NCI-H2171 (cell line): Measurements from ENCODE around the gene MTO1.
"Not testable (repeated sequence)": the region's sequence is repeated elsewhere in the genome, so short reads cannot be mapped to it uniquely, and the experiment has no call there.

Experiments
- DNase-seq: peaks from one replicate; lab custom pipeline; 2025; lab: John Stamatoyannopoulos, UW

Gene MTO1

GRCh38 chr6:73461537-73462350, at the start of gene MTO1:
TSS of gene MTO1 (plus strand) at chr6:73461737. CDS start at chr6:73461855, 118 bp downstream.
- DNase-seq: peak; percentile 85

- no peak for DNase-seq
Observed at GRCh38 chr6:73413102-73413501, 48.4 kb upstream of the MTO1 start.

DNA sequence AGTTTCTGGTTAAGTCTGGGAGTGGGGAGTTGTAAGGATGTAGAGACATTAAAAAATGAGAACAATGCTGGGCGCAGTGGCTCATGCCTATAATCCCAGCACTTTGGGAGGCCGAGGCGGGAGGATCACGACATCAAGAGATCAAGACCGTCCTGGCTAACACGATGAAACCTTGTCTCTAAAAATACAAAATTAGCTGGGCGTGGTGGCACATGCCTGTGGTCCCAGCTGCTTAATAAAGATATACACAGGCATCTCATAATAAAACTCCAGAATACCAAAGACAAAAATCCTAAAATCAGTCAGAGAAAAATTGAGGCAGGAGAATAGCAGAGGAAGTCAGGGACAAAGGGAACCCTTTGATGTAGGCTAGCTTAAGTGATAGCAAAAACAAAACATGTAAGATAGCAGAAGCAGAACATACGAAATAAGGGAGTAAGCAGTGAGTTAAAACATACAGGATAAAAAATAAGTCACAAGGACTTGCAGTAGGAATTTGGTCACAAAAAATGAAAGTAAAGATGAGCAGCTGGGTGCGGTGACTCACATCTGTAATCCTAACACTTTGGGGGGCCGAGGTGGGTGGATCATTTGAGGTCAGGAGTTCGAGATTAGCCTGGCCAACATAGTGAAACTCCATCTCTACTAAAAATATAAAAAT, 43.3 kb upstream of the MTO1 start:
- DNase-seq: no peak

DNA sequence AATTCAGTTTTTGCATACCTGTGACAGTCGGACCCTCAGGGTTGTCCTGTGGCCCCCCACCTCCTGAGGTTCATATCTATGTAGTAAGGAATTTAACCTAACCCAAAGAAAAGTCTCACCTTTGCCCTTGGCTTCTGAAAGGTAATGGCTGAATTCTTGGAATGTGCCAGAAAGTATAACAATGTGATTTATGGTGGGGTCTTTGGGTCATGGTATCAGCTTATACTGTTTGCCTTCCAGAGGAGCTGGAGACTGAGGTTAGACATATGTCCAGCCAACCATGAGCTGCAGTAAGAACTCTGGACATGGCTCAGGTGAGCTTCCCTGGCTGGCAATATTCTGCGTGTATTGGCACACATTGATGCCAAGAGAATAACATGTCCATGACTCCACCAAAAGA, 40.0 kb upstream of the MTO1 start:
- no peak for DNase-seq

- DNase-seq: no peak
Observed at GRCh38 chr6:73435236-73435635, 26.3 kb upstream of the MTO1 start.

GRCh38 chr6:73443555-73443954, 18.0 kb upstream of the MTO1 start:
- no peak for DNase-seq

DNA sequence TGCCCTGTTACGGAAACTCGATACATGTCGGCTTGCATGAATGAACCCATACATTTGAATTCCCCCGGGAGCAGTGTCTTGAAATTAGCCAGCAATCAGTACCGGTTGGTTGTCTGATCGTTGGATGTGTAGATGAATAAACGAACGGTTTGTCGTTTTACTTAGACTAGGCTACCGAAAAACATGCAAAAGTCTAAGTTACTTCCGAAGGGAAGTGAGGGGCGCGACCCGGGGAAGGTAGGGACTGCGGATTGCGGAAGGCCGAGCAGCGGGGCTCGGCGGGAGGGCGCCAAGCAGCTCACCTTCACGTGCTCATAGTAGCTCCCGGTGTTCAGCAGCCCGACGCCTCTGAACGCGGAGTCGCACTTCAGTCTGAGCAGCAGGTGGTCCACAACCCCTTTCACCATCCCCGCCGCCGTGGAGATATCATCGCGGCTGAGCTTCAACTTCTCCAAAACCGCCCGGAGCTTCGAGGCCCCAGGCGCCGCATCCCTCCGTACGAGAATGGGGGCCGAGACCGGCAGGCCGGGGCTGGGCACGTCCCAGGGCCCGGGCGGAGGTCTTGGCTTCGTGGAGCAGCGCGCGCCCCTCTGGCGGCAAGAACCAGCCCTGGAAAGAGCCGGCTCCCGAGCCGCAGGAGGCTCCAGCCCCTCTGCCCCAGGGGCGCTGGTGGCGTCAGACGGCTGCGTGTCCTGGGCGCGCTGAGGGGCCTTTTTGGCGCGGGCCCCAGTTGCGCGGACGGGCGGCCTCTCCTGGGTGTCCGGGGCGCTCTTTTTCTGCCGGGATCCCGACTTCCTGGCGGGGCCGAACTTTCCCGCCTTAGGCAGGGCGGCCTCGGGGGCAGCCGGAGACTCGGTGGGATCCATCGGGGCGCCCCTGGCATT, 10.1 kb upstream of the MTO1 start:
- peak; percentile 7 for DNase-seq

GRCh38 chr6:73452107-73452461, 9.5 kb upstream of the MTO1 start, which contains the start of gene CGAS:
TSS of gene CGAS (minus strand) at chr6:73452297. CDS start at chr6:73452181, 116 bp downstream.
- DNase-seq: no peak

DNA sequence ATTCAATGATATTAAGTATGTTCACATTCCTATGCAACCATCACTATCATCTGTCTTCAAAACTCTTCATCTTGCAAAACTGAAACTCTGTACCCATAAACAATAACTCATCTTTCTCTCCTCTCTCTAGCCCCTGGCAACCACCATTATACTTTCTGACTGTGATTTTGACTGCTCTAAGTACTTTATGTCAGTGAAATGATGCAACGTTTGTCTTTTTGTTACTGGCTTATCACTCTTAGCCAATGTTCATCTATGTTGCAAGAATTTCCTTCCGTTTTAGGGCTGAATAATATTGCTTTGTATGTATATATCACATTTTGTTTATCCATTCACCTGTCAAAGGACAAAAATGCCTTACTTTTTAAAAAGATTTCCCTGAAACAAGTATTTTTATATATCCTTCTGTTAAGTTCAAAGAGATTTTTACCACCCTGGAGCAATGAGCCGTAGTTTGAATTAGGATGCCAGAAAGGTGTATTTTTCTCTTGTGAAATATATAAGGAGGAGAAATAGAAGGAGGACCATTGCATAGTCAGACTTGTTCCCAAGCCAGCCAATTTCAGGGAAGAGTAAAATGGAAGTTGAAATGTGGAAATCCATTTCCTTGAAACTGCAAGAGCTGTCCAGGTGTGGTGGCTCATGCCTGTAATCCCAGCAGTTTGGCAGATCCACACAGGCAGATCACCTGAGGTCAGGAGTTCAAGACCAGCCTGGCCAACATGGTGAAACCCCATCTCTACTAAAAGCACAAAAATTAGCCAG, 5.5 kb upstream of the MTO1 start:
- no peak for DNase-seq

DNA sequence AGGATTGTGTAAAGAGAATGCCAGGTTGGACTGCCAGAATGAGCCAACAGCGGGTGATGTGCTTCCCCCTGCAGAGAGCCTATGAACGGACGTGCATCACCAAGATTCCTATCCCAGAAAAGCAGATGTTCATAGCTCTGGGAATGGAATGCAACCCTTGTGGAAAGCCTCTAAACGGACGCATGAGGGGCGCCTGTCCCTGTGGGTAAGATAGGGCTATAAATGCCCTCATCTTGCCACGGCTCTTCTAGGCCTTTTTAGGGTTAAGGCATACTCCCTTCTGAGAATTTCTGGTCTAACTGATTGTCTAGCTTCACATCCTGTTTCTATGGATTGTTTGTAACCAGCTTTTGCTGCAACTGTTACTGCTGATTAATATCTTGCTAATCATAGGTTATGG, 2.1 kb upstream of the MTO1 start:
- DNase-seq: not testable (repeated sequence)

- no peak for DNase-seq
Observed at GRCh38 chr6:73460056-73460455, 1.5 kb upstream of the MTO1 start.

GRCh38 chr6:73471686-73472290, 10.3 kb downstream of the MTO1 start:
- no peak for DNase-seq

DNA sequence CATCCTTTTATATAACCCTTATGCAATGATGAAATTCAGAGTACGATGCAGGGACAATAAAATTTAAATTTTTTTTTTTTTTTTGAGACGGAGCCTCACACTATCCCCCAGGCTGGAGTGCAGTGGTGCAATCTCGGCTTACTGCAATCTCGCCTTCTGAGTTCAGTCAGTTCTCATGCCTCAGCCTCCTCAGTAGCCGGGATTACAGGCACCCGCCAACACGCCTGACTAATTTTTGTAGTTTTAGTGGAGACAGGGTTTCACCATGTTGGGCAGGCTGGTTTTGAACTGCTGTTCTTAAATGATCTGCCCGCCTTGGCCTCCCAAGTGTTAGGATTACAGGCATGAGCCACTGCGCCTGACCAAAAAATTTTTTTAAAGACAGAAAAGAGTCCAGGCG, 15.2 kb downstream of the MTO1 start:
- no peak for DNase-seq

DNA sequence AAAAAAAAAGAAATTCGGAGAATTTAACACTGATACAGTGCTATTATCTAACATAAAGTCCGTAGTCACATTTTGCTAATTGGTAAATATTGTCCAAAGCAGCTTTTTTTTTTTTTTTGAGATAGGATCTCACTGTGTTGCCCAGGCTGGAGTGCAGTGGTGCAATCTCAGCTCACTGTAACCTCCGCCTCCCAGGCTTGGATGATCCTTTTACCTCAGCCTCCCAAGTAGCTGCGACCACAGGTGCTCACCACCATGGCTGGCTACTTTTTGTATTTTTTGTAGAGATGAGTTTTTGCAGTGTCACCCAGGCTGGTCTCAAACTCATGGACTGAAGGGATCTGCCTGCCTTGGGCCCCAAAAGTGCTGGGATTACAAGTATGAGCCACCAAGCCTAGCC, 15.9 kb downstream of the MTO1 start:
- DNase-seq: no peak

DNA sequence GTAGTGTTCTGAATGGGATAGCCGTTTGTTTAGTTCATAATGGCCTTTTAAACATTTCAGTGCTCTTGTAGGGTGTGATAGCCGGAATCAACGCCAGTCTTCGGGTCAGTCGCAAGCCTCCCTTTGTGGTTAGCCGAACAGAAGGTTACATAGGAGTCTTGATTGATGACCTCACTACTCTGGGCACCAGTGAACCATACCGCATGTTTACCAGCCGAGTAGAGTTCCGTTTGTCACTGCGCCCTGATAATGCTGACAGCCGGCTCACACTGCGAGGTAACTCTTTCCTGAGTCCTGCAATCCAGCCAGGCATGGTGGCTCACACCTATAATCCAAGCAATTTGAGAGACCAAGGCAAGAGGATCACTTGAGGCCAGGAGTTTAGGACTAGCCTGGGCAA, 20.4 kb downstream of the MTO1 start:
- DNase-seq: no peak

GRCh38 chr6:73484438-73484837, 22.9 kb downstream of the MTO1 start:
- no peak for DNase-seq

- DNase-seq: no peak
Observed at GRCh38 chr6:73487473-73487872, 25.9 kb downstream of the MTO1 start.

DNA sequence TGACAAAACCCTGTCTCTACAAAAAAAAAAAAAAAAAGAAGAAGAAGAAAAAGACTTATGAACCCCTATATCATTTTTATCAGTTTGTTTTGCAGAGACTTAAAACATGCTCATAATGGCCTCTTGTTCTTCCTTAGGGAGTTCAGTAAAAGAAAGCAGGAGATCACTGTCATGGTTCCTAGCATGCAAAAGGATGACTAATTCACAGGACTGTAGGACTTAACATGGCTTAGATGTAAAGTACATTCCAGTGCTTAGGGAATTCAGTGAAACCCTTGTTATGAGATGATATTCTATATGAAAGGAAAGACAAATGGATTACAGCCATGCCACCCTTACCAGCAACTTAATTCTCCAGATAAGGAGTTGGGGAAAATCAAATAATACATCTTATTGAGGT, 29.8 kb downstream of the MTO1 start:
- DNase-seq: no peak

DNA sequence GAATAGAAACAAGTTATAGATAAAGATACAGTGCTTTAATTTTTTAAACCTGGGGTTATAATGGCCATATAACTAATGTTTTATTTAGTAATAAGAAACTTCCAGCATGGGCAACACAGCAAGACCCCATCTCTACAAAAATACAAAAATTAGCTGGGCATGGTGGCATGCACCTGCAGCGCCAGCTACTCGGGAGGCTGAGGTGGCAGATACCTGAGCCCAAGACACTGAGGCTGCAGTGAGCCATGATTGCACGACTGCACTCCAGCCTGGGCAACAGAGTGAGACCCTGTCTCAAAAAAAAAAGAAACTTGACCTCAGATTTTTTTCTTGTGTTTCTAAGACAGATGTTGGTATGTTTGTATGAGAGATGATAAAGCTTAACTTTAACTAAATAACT, 36.4 kb downstream of the MTO1 start:
- DNase-seq: no peak

GRCh38 chr6:73503027-73503772, 41.7 kb downstream of the MTO1 start:
- DNase-seq: no peak

GRCh38 chr6:73504160-73504559, 42.6 kb downstream of the MTO1 start:
- DNase-seq: no peak
